LNCaP clone FGC (cell line): ENCODE measurements around the gene PI4KB.

Experiments
- DNase-seq: peaks from one replicate; pipeline ENCODE4 v3.0.0-alpha.2; 2011; ENCODE audit warnings: low read depth
- H3K4me3 ChIP-seq: 2 replicates; pipeline ENCODE4 v1.5.1; 2011; ENCODE audit warnings: mild to moderate bottlenecking, low read depth, low read length, control low read depth
- TF ChIP-seq, protein P1 (sequence below): IDR thresholded peaks from 2 replicates; pipeline ENCODE4 v1.5.1; 2012; ENCODE audit warnings: mild to moderate bottlenecking; ENCODE audit not compliant: control insufficient read depth, insufficient read depth; ENCODE audit errors: extremely low read depth

Gene PI4KB

DNA sequence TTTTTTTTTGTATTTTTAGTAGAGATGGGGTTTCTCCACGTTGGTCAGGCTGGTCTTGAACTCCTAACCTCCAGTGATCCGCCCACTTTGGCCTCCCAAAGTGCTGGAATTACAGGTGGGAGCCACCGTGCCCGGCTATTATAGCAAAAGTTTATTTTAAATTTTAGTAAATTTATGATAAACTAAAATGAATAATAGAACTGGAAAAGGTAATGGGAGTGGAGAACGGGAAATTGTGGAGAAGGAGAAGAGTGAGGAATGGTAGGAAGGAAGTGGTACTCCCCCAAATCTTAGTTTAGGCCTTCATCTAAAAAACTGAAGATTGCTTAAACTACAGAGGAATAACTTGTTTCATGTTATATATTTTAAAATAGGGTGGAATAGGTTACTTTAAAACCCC lies 7.6 kb upstream of the PI4KB start:
- no peak for DNase-seq
- TF ChIP-seq, protein P1, sequence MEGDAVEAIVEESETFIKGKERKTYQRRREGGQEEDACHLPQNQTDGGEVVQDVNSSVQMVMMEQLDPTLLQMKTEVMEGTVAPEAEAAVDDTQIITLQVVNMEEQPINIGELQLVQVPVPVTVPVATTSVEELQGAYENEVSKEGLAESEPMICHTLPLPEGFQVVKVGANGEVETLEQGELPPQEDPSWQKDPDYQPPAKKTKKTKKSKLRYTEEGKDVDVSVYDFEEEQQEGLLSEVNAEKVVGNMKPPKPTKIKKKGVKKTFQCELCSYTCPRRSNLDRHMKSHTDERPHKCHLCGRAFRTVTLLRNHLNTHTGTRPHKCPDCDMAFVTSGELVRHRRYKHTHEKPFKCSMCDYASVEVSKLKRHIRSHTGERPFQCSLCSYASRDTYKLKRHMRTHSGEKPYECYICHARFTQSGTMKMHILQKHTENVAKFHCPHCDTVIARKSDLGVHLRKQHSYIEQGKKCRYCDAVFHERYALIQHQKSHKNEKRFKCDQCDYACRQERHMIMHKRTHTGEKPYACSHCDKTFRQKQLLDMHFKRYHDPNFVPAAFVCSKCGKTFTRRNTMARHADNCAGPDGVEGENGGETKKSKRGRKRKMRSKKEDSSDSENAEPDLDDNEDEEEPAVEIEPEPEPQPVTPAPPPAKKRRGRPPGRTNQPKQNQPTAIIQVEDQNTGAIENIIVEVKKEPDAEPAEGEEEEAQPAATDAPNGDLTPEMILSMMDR = no peak
- no peak overlapping the region for H3K4me3 ChIP-seq

DNA sequence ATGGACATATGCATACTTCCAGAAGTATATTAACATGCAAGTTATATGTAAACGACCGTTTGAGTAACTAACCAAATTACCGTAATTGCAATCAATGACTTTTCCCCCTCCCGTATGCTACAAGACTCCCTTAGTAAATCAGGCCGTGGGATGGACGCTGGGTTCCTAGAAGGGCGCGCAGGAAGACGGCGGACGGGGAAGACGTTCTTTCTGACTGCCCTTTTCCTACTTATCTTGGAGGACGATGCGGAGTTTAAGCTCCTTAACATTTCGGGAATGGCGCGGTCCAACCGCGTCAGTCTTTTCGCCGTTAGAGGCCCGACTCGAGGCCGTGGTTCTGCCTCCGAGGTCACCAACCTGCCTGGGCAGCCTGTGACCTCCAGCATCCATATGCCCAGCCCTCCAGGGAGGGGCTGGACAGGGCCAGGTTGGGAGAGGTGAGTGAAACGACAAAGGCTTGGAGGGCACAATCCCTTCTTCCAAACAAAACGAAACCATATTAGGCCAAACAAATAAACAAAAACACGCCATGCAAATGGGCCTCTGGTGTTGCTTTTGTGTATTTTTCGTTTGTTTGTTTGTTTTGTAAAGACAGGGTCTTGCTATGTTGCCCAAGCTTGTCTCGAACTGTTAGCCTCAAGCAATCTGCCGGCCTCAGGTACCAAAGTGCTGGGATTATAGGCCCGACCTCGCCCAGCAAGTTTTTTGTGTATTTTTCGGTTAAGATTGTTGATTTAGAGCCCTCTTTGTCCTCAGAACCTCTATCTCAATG lies 873 bp upstream of the PI4KB start:
- no peak for DNase-seq
- peak overlapping the region; percentile 92 for H3K4me3 ChIP-seq
- TF ChIP-seq, protein P1 = no peak

DNA sequence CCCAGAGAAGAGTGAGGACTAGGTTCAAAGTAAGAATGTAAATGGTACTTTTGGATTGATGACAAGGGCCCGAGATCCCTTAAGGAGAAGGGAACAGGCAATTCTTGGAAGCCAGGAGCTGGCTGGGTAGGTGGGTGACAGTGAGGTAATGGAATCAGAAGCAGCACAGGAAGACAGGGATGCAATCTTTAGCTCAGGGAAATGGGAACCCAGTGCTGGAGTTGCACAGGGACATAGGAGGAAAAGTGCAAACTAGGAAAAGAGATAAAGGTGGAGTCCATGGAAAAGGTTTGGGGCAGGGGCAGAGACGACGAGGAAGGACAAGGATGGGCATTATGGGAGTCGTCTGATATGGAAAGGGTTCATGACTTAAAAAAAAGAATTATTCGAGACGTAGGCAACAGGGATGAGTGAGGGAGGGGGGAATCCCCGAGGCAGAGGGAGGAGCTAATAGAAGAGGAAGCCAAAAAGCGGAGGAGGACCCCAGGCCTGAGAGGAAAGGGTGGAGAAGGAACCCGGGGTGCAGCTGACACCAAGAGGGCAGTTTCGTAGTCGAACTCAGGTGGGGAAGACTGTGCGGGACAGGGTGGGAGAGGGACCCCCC lies 495 bp downstream of the PI4KB start:
- H3K4me3 ChIP-seq = peak overlapping the region; percentile 92
- TF ChIP-seq, protein P1 = no peak
- no peak for DNase-seq

DNA sequence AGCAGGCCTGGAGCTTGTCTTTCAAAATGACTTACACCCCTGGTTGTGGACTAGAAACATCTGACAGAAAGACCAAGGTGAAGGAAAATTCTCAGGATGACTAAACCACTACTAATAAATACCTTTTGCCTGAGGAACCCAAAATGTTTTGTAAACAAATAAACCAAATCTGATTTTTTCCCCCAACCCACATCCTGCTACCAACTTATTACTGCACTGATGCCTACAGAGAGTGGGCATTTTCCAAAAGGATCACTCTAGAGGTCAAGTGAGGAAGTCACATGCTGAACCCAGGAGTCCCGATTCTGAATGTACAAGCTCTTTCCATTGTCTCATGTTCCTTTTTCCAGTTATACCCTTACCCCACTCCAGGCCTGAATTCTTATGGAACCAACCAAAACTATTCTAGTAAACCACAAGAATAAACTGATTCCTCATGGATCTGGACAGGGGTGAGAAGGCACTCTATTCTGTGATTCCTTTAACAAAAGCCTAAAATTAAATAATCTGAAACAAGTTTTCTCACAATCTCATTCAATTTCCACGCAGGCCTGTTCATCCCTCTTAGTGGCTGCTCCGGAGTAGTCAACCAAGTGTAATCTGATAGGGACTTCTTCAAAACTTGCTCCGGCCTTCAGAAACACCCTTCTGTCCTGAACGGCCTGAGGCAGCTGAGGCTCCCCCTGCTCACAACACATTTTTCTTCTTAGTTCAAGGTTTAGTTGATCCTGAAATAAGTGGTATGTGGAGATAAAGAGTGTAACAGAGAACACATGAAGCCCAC lies 1.4 kb downstream of the PI4KB start:
- peak overlapping the region; percentile 92 for H3K4me3 ChIP-seq
- TF ChIP-seq, protein P1 = no peak
- DNase-seq = no peak

DNA sequence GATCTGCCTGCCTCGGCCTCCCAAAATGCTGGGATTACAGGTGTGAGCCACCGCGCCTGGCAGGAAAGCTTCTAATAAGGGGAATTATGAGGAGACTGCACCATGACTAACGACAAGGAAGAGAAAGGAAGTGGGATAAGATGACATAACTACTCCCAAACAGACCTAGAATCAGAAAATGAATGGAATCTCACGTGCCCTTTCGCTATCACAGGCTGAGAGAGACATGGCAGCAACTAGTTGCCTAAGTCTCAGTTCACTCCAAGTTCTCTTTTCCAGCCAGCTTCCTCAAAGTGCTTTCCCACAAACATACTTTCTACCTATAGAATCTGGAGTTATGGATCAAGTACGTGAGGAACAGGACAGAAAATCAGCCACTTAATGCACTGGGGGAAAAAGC lies 2.0 kb downstream of the PI4KB start:
- TF ChIP-seq, protein P1 = no peak
- no peak for DNase-seq
- H3K4me3 ChIP-seq = no peak overlapping the region

DNA sequence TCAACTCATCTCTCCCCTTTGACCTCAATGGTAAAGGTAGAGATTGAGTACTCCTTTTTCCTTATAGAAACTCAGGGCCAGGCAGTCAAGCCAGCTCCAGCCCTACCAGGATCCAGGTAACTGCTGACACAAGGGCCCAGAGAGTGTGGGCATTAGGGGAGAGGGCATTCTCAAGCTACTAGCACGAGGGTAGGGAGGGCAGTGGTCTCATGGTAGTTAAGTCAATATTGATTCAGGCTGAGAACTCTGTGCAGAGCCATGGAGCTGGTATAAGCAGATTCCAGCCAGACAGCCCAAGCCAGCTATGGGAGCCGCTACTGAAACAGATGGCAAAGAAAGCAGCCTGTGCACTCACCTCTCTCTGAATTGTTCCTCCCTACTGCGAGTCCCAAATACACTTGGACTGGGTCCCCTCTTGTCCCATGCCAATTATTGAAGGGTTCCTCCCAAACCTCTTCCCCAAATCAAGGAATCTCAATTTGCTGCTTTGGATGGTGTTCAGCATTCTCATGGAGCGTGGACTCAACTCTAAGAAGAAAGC lies 2.8 kb downstream of the PI4KB start:
- TF ChIP-seq, protein P1 = no peak
- H3K4me3 ChIP-seq = no peak overlapping the region
- no peak for DNase-seq
